ENCODE data around the gene KCNG2. TPM values are rescaled to one million over a fixed set of nuclear protein-coding genes. Genes with fewer than 3 reads are reported as not detected.
A peak's percentile ranks its signal among the peaks of the same experiment; 100 is the strongest.

Gene KCNG2
- total RNA-seq, 8 experiments from 2014 or later: 0.16 to 0.76 (median 0.19) TPM; not detected in 2

- in situ Hi-C loops (cut with MboI; ENCODE audit: low pct_unique_long_range_greater_than_20kb in 2 of 9, low sequenced_read_pairs in 9 of 9, unreplicated experiment in 9 of 9): no loop called here
- ATAC-seq (replicated peaks in 6 of 8): peak in 2 of 8 experiments; percentile 38 to 46
- Histone ChIP-seq H3K4me1 (replicated peaks in 1 of 2) (peaks cover 0 to 4% of the 10 kb centered on the region in 2 donors), H3K27ac (no peak overlapping the region), H3K4me3 (no peak overlapping the region)
- 18 to 94% (median 68%) methylated on average over 2 to 24 of the region's 42 CpGs; no CpG with 5 or more reads in 2 of the 10 experiments for WGBS, 10 experiments
These were observed 13.4 kb upstream of the KCNG2 start for GRCh38 chr18:79784071-79784913.

DNA sequence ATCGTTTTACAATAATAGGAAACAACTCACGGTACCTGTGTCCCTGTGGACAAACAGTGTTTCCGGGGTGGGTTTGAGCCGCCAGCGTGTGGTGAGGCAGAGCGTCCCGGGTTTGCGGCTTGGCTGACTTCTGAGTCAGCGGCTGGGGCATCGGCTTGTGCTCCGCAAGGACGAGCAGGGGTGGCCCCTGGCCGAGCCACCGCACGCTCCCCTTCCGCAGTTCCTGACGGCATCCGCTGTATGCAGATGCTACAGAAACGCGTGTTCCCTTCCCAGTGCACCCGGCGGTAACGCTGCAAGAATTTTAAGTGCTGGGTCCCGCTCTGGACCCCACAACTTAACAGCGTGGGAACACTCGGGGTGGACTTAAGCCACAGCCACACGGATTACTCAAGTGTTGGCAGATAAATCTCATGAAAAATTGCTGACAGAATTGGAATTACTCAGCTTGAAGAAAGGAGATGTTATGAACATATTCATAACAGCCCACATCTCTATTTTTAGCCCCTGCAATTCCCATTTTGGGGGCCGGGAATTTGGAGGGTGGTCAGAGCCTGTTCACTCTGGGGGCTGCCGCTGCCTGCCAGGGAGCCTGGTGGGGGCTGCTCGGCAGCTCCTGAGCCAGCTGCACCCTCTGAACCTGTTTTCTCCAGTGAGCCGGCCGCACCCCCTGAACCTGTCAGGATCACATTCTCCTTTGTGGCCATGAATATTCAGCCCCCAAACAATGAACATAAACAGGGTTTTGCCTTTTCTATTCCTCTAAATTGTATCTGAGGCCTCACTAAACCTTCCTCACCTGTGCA lies 12.6 kb upstream of the KCNG2 start:
- ATAC-seq (replicated peaks in 6 of 8): peak in 4 of 8 experiments; percentile 19 to 83 (median 66)
- peaks cover 0 to 4% of the 10 kb centered on the region in 2 donors for H3K4me1 ChIP-seq (replicated peaks in 1 of 2)
- no peak overlapping the region for H3K4me3 ChIP-seq
- WGBS, 10 experiments: 1 to 87% (median 33%) methylated on average over 1 to 23 of the region's 32 CpGs; no CpG with 5 or more reads in 3 of the 10 experiments
- H3K27ac ChIP-seq: no peak overlapping the region
- in situ Hi-C loops (cut with MboI; ENCODE audit: low pct_unique_long_range_greater_than_20kb in 2 of 9, low sequenced_read_pairs in 9 of 9, unreplicated experiment in 9 of 9): no loop called here

GRCh38 chr18:79785831-79786230 lies 11.9 kb upstream of the KCNG2 start:
- 50 to 67% (median 50%) methylated on average over 1 of the region's 12 CpGs; no CpG with 5 or more reads in 7 of the 10 experiments for WGBS, 10 experiments
- no peak overlapping the region for H3K4me3 ChIP-seq
- H3K4me1 ChIP-seq (replicated peaks in 1 of 2): peaks cover 0 to 4% of the 10 kb centered on the region in 2 donors
- no peak overlapping the region for H3K27ac ChIP-seq
- in situ Hi-C loops (cut with MboI; ENCODE audit: low pct_unique_long_range_greater_than_20kb in 2 of 9, low sequenced_read_pairs in 9 of 9, unreplicated experiment in 9 of 9): no loop called here
- ATAC-seq (replicated peaks in 6 of 8): no peak

GRCh38 chr18:79786304-79786703 lies 11.4 kb upstream of the KCNG2 start:
- no peak overlapping the region for H3K27ac ChIP-seq
- H3K4me3 ChIP-seq: no peak overlapping the region
- no peak for ATAC-seq (replicated peaks in 6 of 8)
- peaks cover 0 to 4% of the 10 kb centered on the region in 2 donors for H3K4me1 ChIP-seq (replicated peaks in 1 of 2)
- in situ Hi-C loops (cut with MboI; ENCODE audit: low pct_unique_long_range_greater_than_20kb in 2 of 9, low sequenced_read_pairs in 9 of 9, unreplicated experiment in 9 of 9): no loop called here
- 39 to 100% (median 83%) methylated on average over 1 to 4 of the region's 14 CpGs; no CpG with 5 or more reads in 7 of the 10 experiments for WGBS, 10 experiments

- Histone ChIP-seq H3K4me3 (no peak overlapping the region), H3K27ac (no peak overlapping the region), H3K4me1 (replicated peaks in 1 of 2) (peaks cover 0 to 4% of the 10 kb centered on the region in 2 donors)
- WGBS, 10 experiments: 11 to 90% (median 57%) methylated on average over 1 to 8 of the region's 22 CpGs; no CpG with 5 or more reads in 1 of the 10 experiments
- in situ Hi-C loops (cut with MboI; ENCODE audit: low pct_unique_long_range_greater_than_20kb in 2 of 9, low sequenced_read_pairs in 9 of 9, unreplicated experiment in 9 of 9): no loop called here
- no peak for ATAC-seq (replicated peaks in 6 of 8)
These were observed 10.8 kb upstream of the KCNG2 start for GRCh38 chr18:79786786-79787526.

DNA sequence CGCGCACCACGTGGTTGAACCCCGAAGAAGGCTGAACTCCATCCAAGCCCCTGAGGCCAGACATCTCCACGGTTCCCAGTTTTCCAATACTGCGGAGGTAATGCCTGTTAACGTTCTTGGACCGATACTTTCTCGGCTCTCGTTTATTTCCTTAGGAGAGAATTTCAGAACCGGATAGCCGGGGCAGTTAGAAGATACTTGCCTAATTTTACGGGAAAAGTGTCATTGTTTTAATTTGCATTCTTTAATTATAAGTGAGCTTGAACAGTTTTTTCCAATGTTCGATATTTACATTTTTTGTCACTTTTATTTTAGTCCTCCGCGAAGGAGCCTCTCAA lies 10.2 kb upstream of the KCNG2 start:
- in situ Hi-C loops (cut with MboI; ENCODE audit: low pct_unique_long_range_greater_than_20kb in 2 of 9, low sequenced_read_pairs in 9 of 9, unreplicated experiment in 9 of 9): no loop called here
- WGBS, 10 experiments: 19 to 92% (median 75%) methylated on average over 1 to 12 of the region's 16 CpGs
- Histone ChIP-seq H3K4me1 (replicated peaks in 1 of 2) (peaks cover 0 to 4% of the 10 kb centered on the region in 2 donors), H3K27ac (no peak overlapping the region), H3K4me3 (no peak overlapping the region)
- no peak for ATAC-seq (replicated peaks in 6 of 8)

DNA sequence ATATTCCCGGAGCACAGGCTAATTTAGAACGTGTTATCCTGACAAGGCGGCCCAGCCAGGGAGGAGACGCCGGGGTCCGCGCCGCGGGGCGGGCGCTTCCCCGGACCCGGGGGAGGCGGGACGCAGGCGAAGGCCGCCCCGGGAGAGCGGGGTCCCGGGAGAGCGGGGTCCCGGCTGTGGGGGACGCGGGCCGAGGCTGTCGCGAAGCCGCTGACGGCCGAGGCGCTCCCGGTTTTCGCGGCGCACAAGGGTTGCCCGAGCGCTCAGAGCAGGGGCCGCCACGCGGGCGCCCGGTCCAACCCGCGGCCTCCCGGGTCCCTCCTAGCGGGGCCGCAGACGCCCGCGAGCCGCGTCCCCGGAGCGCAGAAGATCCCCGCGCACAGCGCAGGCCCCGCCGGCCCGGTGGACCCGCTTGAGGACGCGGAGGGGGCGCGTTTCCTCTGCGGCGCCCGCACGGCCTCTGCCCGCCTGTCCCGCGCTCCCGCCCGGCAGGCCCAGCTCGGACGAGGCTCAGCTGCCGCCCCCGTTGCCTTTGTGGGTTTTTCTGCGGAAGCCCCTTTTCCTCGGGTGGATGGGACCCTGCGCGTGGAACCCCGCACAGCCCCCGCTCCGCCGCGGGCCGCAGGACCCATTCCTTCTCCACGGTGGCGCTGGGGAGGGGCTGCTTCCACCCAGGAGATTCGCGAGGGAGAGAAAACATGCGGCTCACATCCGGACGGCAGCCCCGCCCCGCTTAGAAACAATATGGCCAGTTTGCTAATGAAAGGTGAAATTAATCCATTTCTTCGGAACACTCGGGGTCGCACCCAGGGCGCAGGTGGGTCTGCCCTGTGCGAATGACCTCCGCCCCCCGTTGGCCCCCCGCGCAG lies 9.6 kb upstream of the KCNG2 start:
- Histone ChIP-seq H3K4me1 (replicated peaks in 1 of 2) (peaks cover 0 to 4% of the 10 kb centered on the region in 2 donors), H3K4me3 (peak overlapping the region in 4 of 5 donors; percentile 18 to 24 (median 22)), H3K27ac (no peak overlapping the region)
- in situ Hi-C loops (cut with MboI; ENCODE audit: low pct_unique_long_range_greater_than_20kb in 2 of 9, low sequenced_read_pairs in 9 of 9, unreplicated experiment in 9 of 9): no loop called here
- 0 to 17% (median 3%) methylated on average over 1 to 16 of the region's 106 CpGs; no CpG with 5 or more reads in 5 of the 10 experiments for WGBS, 10 experiments
- peak in 6 of 8 experiments; percentile 36 to 69 (median 44) for ATAC-seq (replicated peaks in 6 of 8)

GRCh38 chr18:79788734-79789085 lies 9.0 kb upstream of the KCNG2 start:
- peaks cover 0 to 4% of the 10 kb centered on the region in 2 donors for H3K4me1 ChIP-seq (replicated peaks in 1 of 2)
- 53 to 87% (median 65%) methylated on average over 3 to 9 of the region's 27 CpGs; no CpG with 5 or more reads in 7 of the 10 experiments for WGBS, 10 experiments
- in situ Hi-C loops (cut with MboI; ENCODE audit: low pct_unique_long_range_greater_than_20kb in 2 of 9, low sequenced_read_pairs in 9 of 9, unreplicated experiment in 9 of 9): no loop called here
- H3K27ac ChIP-seq: no peak overlapping the region
- H3K4me3 ChIP-seq: no peak overlapping the region
- peak in 2 of 8 experiments; percentile 15 to 18 for ATAC-seq (replicated peaks in 6 of 8)

- Histone ChIP-seq H3K4me1 (replicated peaks in 1 of 2) (peaks cover 0 to 4% of the 10 kb centered on the region in 2 donors), H3K4me3 (no peak overlapping the region), H3K27ac (no peak overlapping the region)
- ATAC-seq (replicated peaks in 6 of 8): no peak
- in situ Hi-C loops (cut with MboI; ENCODE audit: low pct_unique_long_range_greater_than_20kb in 2 of 9, low sequenced_read_pairs in 9 of 9, unreplicated experiment in 9 of 9): no loop called here
- WGBS, 10 experiments: 69 to 100% (median 86%) methylated on average over 2 to 14 of the region's 54 CpGs; no CpG with 5 or more reads in 2 of the 10 experiments
These were observed 8.4 kb upstream of the KCNG2 start for GRCh38 chr18:79789091-79789891.

DNA sequence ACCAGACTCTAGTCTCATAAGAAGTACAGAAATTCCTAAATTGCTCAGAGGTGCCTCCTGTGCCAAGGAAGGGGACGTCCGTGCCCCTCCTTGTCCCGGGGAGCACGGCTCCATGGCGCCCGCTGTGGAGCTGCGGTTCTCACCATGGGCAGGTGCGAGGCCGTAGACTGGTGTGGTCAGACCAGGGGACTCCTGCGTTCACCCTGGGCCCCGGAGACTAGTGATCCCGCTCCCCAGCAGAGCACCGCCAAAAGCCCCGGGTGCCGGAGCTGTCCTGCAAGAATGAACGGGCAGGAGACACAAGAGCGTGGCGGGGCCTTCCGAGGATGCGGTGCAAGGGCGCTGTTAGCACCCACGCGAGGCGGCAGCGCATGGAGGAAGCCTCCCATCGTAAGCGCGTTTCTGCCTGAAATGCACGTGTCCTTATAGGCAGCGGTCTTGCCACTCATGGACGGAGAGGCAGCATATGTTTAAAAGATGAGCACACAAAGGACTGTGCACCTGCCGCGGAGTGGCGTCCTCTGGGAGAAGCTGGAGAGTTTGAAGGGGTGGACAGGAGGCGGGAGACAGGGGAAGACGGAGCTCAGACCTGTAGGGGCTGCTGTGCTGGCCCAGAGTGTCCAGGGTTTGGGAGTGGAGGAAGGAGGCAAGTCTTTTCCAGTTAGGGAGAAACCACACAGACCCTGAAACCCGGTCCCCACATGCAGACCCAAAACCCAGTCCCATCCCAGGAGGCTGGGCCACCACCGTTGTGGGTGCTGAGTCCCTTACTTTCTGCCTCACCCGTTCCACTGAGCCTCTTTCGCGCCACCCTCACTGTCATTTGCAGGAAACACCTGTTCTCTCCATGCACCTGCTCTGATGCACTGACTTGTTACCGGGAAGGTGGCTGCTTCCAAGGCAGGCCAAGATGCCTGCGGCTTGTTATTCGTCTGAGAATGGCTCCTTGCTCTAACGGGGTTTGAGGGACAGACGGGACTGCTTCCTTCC lies 7.5 kb upstream of the KCNG2 start:
- Histone ChIP-seq H3K27ac (no peak overlapping the region), H3K4me3 (no peak overlapping the region), H3K4me1 (replicated peaks in 1 of 2) (peaks cover 0 to 2% of the 10 kb centered on the region in 2 donors)
- WGBS, 10 experiments: 41 to 100% (median 84%) methylated on average over 1 to 10 of the region's 46 CpGs; no CpG with 5 or more reads in 7 of the 10 experiments
- ATAC-seq (replicated peaks in 6 of 8): no peak
- in situ Hi-C loops (cut with MboI; ENCODE audit: low pct_unique_long_range_greater_than_20kb in 2 of 9, low sequenced_read_pairs in 9 of 9, unreplicated experiment in 9 of 9): no loop called here
